AML-193 (cell line): ENCODE measurements around the gene MBNL1.

Experiments
- DNase-seq, 2 experiments: peaks; one replicate each; lab custom pipeline; 2025; lab: John Stamatoyannopoulos, UW

Gene MBNL1

DNA sequence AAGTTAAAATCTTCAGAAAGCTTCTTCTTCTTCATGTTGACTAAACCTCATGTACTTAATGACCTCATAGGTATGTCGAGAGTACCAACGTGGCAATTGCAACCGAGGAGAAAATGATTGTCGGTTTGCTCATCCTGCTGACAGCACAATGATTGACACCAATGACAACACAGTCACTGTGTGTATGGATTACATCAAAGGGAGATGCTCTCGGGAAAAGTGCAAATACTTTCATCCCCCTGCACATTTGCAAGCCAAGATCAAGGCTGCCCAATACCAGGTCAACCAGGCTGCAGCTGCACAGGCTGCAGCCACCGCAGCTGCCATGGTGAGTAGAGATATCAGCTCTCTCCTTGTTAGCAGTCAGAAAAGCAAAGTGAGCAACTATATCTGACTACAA is 176.5 kb downstream of the MBNL1 start:
- DNase-seq = no peak

DNA sequence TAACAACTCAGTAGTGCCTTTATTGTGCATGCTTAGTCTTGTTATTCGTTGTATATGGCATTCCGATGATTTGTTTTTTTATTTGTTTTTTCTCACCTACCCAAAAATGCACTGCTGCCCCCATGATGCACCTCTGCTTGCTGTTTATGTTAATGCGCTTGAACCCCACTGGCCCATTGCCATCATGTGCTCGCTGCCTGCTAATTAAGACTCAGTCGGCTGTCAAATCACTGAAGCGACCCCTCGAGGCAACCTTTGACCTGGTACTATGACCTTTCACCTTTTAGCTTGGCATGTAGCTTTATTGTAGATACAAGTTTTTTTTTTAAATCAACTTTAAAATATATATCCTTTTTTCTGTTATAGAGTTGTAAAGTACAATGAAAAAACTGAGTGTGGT is 177.8 kb downstream of the MBNL1 start:
- DNase-seq = no peak

DNA sequence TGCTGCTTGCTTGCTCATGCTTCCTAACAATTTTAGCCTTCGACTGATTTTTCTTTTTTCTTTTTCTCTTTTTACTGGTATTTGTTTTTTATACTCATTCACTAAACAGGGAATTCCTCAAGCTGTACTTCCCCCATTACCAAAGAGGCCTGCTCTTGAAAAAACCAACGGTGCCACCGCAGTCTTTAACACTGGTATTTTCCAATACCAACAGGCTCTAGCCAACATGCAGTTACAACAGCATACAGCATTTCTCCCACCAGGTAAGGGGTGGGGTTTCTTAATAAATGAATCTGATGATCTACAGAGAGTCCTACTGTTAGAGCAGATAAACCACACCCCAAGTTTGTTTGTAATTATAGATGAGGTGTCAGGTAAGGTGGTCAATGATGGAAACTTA is 178.8 kb downstream of the MBNL1 start:
- no peak for DNase-seq

DNA sequence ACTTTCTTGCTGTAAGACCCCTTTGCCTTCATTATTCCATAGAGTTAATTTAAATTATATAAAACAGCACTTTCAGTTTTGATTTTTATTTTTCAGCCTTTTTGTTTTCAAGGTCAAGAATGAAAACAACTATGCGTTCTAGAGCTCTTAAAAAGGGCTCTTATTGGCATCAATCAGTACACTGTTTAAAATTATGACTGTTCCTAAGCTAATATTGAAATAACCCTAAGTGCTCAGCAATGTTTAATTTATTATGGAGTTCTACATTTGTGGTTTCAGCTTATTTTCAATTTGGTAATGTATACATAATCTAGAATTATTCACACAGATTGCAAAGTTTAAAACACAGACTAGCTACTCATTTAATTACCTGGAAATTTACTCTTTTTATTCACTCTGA is 179.4 kb downstream of the MBNL1 start:
- no peak for DNase-seq

DNA sequence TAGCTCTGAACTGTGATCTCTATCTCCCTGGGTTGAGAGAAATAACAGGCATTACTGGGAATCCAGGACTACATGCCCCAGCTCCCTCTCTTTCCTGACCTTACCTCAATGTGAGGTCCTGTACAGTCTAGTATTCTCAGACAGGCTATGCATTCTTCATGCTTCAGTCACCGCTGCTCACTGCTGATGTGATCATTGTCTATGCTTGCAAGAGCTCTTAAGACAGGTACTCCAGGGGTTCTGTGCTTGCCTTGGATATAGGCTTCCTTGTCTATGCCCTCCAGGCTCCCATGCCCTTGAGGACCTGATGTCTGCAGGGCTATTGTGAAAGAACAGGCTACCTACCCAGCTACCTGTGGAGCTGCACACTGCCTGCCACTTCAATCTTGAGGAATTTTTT is 183.6 kb downstream of the MBNL1 start:
- no peak for DNase-seq

DNA sequence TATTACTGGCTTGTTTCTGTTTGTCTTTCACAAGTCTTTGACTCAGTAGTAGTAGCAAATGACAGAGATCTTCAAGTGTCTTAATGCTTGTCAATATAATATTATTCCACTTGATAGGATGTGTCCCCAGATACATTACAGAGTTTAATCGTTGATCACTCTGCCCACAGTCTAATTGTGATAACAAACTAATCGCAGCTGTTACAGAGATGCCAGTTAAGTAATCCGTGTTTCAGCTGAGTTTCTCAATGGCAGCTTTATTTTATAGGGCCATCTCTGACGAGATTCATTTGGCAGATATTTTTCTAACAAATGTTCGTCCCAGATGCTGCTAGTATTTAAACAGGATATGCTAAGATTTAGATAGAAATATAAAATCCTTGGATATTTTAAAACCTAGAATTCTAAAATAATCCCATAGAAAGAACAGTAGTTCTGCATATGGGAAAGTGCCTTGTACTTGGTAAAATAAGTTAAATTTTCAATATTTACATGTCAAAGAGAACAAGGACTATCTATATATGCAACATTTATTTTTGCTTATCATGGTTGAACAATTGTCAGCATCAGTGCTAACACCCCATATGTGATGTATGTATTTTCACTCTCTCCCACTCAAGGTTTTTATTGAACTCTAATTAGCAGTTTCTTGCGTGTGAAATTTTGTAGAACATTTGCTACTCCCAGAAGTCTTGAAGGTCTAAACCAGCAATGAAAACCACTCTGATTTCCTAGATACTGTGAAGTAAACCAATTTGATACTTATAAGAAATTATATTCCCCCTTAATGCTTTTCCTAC is 185.5 kb downstream of the MBNL1 start:
- no peak for DNase-seq

DNA sequence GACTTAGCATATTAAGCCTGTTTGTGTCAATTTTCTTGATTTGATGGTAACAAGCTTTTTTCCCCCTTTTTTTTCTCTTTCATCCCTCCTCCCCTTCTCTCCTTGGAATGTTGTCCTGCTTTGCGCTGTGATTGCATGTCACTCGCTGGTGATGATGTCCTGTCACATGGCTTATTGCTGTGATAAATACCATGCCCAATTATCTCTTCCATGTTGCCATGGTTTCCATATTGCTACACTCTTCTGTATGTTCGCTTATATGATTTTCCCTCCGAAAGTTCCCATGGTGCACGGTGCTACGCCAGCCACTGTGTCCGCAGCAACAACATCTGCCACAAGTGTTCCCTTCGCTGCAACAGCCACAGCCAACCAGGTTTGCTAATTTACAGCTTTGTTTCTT is 187.3 kb downstream of the MBNL1 start:
- DNase-seq = no peak

DNA sequence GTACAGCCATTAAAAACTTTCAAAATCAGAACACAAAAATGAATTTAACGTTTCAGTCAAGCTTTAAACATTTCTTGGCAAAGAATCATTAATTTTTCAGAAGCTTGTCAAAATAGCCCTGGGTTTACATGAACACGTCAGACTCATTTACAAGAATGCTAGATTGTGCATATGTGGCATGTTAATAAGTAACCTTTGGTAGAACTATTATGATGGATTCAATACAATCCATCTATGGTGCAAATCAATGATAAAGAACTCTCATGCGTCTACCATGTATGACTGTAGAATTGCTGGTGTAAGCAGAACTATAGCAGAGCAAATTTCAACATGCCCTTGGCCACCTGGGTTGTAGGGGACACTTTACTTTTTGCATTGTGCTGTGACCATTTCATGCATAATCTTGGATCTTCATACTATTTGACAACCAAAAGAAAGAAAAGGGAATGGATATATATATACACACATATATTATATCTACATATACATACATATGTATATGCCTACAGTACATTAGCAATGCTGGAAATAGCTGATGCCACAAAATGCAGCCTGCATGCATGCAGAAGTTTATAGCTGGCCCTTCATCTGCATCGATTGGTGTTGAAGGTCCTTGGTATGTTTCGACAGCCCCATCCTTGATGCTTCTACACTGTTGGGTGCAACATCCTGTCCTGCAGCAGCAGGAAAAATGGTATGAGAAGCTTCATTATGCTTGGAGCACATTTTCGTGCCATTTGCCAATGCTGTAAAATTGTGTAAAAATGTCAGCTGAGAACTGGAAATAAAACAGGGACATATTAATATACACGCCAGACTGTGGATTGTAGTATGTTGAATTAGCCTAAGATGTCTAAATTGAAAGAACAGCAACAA is 189.0 kb downstream of the MBNL1 start:
- DNase-seq = no peak

DNA sequence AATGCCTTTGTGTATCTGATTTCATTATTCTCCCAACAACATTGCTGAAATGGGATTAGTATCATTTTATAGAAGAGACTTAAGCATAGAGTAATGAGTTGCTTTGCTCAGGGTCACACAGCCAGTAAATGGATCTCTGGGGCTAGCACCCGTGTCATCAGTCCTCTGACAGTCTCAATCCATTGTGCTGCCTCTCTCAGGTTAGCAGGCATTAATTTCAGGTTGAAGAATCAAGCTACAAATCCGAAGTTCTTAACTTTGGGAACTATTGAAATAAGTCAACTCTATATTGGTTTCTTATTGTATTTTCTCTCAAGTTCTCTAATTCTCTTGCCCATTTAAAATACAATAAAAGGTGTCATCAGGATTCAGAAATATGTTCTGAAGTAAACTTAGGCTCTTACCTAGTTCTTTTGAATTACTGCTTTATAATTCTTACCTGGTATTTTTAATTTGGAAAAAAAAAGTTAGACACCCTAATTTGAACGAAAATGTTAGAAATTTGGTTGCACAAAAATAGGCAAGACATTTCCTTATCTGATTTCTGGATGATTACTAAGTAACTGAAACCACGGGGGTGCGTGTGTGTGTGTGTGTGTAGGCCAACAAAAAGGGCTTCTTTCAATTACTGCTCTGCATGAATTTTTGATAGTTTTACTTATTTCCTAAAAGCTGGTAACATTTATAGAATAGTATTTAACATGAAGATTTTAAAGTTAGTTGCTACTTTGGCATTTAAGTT is 189.8 kb downstream of the MBNL1 start:
- DNase-seq = no peak

DNA sequence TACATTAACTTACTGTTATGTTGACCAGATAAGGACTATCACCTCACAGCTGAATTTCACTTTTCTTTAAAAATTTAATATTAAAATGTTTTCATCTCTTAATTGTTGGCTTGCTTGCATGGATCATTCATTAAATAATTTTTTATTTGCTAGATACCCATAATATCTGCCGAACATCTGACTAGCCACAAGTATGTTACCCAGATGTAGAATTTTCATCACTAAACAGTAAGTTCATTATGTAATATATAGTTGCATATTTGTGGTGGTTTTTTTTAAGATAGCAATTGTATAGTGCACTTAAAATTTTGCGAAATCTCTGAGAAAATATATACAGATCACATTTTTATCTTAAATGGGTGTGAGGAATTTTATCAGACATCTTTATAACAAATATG is 190.4 kb downstream of the MBNL1 start:
- DNase-seq = no peak

DNA sequence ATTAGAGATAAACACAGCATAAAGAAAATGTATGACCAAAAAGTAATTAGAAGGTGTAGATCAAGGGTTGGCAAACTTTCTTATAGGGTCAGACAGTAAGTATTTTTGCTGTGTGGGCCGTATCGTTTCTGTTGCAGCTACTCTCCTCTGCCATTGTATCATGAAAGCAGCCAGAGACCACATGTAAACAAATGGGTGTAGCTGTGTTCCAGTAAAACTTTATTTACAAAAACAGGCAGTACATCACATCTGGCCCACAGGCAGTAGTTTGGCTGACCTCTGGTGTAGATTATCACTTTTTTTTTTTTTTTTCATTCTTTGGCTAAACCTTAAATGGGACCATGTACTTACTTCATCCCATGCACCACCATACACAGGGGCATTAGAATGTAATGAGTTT is 190.8 kb downstream of the MBNL1 start:
- no peak for DNase-seq

DNA sequence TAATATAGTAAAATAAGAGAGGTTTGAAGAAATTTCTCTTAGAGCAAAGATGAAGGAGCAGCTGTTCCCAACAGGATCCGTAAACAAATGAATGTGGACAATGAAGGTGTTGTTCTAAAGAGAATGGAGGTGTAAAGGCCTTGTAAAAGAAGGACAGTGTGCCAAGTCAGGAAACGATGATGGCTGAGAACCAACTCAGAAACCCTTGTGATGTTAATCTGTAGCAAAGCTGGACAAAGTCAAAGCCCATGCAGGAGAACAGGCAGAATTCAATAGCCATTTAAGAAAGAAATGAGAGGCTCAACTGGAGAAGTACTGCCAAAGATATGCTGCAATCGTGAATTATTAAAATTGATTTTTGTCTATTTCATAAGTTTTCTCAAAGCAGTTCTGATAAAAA is 192.2 kb downstream of the MBNL1 start:
- DNase-seq = no peak

DNA sequence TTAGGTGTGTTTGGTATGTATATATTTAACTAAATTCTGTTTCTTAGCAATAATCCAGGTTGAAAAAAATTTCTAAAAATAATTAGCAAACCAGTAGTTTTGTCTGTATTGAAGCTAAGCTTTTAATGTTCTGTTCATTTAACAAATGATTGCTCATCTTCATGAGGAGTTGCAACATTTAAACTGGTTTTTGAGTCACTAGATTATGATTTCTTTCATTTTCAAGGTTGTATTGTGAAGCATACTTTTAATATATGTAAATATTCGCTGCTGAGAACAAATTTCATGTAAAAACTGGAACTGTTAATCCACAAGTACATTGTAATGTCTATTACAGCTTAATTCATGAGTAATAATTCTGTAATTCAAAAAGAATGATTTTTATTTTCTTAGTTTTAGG is 192.7 kb downstream of the MBNL1 start:
- no peak for DNase-seq

DNA sequence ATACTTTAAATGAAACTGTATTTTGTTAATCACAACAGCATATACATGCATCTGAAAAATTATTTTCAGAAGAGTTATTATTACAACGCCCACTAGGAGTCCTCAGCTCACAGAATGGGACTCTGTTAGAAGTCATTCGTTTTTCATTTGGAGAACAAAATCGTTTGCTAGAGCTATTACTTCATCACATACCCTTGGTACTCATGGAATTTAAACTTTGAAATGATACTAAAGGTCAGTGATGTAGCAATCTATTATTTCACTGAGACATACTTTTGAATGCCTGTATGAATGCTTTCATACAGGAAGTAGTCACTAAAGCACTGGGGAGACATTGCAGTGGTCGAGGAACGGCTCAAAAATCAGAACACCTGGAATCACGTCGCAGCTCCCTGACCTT is 198.1 kb downstream of the MBNL1 start:
- peak; percentile 81 to 85 for DNase-seq

DNA sequence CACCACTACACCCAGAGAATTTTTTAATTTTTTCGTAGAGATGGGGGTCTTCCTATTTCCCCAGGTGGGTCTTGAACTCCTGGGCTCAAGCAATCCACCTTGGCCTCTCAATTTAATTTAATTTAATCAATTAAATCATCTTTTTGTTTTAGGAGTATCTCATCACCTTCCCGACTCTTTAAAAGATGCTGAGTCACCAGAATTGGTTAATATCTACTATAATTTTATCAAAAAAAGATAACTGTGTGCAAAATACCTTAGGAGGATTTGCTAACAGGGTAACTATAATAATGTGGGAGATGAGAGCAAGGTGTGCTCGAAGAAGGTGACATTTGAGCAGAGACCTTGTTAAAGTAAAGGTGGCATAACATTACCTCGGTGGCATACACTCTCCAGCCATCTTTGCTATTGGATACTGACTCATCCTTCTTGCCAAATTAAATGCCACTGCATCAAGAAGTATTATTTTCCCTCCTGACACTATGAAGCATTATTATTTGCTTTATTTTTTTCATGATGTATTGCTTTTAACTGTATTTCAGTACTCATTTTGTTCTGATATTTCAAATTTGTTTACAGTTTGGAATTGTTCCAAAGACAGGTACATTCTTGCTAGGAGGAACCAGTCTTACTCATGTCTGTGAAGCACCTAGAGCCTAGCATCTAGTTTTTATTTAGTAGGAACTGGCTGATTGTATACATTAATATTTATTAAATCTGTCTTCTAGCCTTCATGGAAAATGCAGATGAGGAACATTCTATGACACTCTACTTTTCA is 200.7 kb downstream of the MBNL1 start:
- no peak for DNase-seq

DNA sequence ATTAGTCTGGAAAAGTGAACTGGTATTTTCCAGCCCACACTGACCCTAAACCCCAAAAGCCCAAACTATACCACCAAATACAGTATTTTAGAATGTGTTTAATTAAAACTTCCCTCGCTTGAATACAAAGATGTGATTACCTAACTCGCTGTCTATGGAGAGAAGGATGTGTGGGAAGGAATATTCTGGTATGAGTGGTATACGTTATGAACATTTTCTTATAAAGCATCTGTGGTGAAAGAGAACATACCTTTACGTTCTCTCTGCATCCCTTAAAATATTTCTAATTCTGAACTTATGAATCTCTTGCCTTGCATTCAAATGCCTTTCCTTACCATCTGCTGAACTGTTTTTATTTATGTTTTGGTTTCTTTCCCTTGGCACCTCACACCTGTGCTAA is 201.4 kb downstream of the MBNL1 start:
- no peak for DNase-seq

DNA sequence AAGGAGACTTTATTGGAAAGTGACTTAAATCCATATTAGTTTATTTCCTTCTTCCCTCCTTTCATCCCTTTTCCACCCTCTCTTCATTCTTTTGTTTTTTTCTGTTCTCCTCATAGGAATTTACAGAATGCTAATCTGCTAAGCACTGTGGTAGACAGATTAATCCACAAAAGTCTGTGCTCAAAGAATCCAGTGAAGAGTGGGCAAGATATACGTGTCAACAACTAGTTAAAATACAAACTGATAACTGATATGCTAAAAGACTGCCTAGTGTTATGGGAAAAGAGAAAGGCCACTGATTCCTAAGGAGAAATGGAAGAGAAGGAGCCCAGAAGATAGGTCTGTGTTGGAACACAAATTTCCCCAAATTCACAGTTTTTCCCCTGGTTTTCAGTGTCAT is 202.2 kb downstream of the MBNL1 start:
- DNase-seq = no peak

DNA sequence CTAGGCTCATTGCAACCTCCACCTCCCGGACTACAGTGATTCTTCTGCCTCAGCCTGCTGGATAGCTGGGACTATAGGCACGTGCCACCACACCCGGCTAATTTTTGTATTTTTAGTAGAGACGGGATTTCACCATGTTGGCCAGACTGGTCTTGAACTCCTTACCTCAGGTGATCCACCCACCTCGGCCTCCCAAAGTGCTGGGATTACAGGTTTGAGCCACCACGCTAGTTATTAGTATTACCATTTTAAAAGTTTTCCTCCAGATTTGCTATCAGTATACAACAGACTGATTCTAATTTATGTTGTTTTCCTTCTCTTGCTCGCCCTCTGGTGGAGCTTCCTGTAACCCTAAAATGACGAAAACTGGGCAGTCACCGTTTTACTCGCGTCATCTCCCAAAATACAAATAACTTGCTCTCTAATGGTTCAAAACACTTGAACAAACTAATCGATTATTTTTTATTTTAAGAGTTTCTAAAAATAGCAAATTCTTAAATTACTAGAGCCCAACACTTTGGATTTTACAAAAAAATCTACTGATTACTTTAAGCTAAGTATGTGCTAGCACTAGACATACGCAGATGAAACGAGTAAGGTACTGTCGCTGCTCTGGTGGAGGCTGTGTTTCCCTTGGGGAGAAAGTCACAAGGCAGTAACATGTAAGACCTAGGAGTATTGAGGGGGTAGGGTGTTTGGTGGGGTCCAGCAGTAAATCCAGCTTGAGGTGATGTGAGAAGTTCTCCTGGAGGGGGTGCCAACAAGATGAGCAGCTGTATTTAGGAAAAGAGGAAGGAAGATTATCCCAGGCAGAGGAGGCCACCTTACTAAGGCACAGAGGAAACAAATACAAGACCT is 203.3 kb downstream of the MBNL1 start:
- DNase-seq = peak; percentile 78 to 80

DNA sequence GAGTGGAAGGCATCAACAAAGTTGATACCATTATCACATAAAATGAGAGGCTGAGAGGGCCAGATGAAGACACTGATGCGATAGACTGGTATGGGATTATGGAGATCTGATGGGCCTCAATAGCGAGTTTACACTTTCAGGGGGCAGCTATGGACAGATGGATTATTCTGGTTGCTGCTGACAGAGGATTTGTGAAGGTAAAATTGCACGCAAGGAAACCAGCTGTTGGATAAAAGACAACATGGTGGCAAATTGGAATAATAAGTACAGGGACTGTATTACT is 203.9 kb downstream of the MBNL1 start:
- DNase-seq = no peak

DNA sequence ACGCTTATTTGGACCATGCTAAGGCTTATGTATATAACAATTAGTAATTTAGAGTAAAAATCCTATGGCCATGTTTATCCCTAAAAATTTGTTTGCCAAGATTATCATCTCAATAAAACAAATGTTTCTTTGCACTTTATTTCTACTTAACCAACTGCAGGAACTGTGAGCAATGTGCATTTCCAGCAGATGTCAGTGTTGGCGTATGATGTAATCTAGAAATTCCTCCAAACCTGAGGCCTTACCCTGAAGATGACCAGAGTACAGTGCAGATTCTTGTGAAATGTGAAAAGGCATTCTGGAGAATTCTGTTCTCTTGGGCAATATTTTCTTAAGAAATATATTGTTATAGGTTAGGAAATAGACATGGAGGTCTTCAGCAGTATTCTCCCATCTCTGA is 205.9 kb downstream of the MBNL1 start:
- DNase-seq = peak; percentile 85 to 92

DNA sequence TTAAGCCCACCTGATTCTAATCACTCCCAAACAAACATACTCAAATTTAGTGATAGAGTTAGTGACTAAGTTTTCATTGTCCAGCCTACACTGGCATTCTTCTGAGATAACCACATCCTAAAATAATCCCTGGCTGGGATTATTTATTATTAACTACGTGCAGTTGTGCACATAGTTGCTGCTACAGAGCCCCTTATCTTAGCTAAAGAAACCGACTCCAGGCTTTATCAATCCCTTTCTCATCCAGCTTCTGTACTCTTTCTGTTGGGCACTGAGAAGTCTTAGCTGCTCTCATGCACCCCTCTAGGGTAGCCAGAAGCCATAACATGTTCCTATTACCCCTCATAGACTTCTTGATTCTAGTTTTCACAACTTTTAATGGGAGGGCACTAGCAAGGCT is 208.7 kb downstream of the MBNL1 start:
- no peak for DNase-seq
